Breast epithelium (tissue), 4 donors: ENCODE results near the gene BCL2. TPM values are rescaled to one million over a fixed set of nuclear protein-coding genes. Genes with fewer than 3 reads are reported as not detected.
A peak's percentile ranks its signal among the peaks of the same experiment; 100 is the strongest.
"Not testable (repeated sequence)": the region's sequence is repeated elsewhere in the genome, so short reads cannot be mapped to it uniquely, and the experiment has no call there.

ENCODE experiments used
- DNase-seq, 2 donors: peaks; one replicate each; pipeline ENCODE4 v3.0.0-alpha.2; 2019; ENCODE audit warnings: low spot score in 2 of 2
- H3K27ac ChIP-seq, 2 donors: fragments of 200-600 bp; sonication (generic) in 1 of 2; one replicate each; pipeline ENCODE4 v1.5.1; 2016 to 2019; ENCODE audit warnings: mild to moderate bottlenecking in 1 of 2
- H3K27me3 ChIP-seq, 2 donors: fragments of 200-600 bp; sonication (generic) in 1 of 2; one replicate each; pipeline versions ENCODE4 v1.5.1 to v1.6.0; 2017 to 2019; ENCODE audit warnings: control low read depth in 1 of 2, mild to moderate bottlenecking in 1 of 2
- H3K36me3 ChIP-seq: fragments of 200-600 bp; one replicate; pipeline ENCODE4 v1.5.1; 2019
- H3K4me1 ChIP-seq, 2 donors: fragments of 200-600 bp; sonication (generic); one replicate each; pipeline ENCODE4 v1.5.1; 2016 to 2019; ENCODE audit warnings: control low read depth in 1 of 2
- H3K4me3 ChIP-seq, 3 donors: fragments of 200-600 bp; sonication (generic); 1 replicate in 2 of 3; 2 replicates in 1 of 3; pipeline ENCODE4 v1.5.1; 2016 to 2019; ENCODE audit warnings: mild to moderate bottlenecking in 3 of 3, moderate library complexity in 2 of 3
- H3K9me3 ChIP-seq, 2 donors: fragments of 200-600 bp; sonication (generic) in 1 of 2; one replicate each; pipeline ENCODE4 v1.5.1; 2016 to 2019; ENCODE audit warnings: control low read depth in 1 of 2
- POLR2A ChIP-seq: fragments of 450-650 bp; IDR thresholded peaks from one replicate; pipeline ENCODE4 v1.6.1; 2016; ENCODE audit warnings: antibody characterized with exemption, mild to moderate bottlenecking, moderate library complexity
- POLR2AphosphoS5 ChIP-seq, 3 donors: sonication (generic); formaldehyde crosslinking; IDR thresholded peaks; one replicate each; pipeline ENCODE4 v1.6.1; 2017; ENCODE audit warnings: antibody characterized with exemption in 3 of 3
- intact Hi-C: fragments of 100-400 bp; cut with DNase I; formaldehyde crosslinking; loops from one replicate; pipeline ENCODE4 v1.15.1; 2023; ENCODE audit warnings: low total_unique reads
- total RNA-seq, 3 donors: library from RNA; depleted of rRNA; stranded (reverse); fragments of >200 nt; gene quantifications; one replicate each; pipeline ENCODE4 v1.1.0, GENCODE V29; 2016
- TF ChIP-seq, protein P1 (sequence below), 3 donors: fragments of 450-650 bp; IDR thresholded peaks; one replicate each; pipeline ENCODE4 v1.5.1; 2016 to 2017; ENCODE audit warnings: antibody characterized with exemption in 3 of 3, mild to moderate bottlenecking in 3 of 3, moderate library complexity in 3 of 3

The BCL2 gene
- total RNA-seq, 3 donors from 2014 or later, result 41.3 to 82.5 (median 43.6) TPM

DNA sequence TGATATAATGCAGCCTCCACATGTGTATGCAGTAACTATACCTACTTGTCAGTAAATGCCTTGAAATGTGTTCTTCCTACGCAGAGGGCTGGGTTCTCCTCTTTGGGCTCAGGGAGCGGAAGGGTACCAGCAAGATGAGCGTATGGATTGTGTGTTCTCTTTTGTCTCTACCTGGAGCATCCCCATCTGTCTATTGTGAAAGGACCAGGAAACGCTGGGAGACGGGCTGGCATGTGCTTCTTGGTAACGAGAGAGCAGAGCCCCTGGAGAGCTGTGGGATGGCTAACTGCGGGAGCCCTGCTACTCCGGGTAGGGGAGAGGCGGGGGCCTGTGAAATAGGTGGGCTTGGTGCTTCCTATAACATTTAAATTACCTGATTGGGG lies 80.9 kb downstream of the BCL2 start:
- no peaks in the 10 kb centered on the region for H3K27me3 ChIP-seq
- H3K36me3 ChIP-seq, result no peaks in the 10 kb centered on the region
- peak overlapping the region in 1 of 3 donors; percentile 47 for H3K4me3 ChIP-seq
- DNase-seq, result no peak
- peaks cover 13 to 15% of the 10 kb centered on the region in 2 donors for H3K4me1 ChIP-seq
- no peaks in the 10 kb centered on the region for H3K9me3 ChIP-seq
- no peak for TF ChIP-seq POLR2A
- TF ChIP-seq, protein P1, sequence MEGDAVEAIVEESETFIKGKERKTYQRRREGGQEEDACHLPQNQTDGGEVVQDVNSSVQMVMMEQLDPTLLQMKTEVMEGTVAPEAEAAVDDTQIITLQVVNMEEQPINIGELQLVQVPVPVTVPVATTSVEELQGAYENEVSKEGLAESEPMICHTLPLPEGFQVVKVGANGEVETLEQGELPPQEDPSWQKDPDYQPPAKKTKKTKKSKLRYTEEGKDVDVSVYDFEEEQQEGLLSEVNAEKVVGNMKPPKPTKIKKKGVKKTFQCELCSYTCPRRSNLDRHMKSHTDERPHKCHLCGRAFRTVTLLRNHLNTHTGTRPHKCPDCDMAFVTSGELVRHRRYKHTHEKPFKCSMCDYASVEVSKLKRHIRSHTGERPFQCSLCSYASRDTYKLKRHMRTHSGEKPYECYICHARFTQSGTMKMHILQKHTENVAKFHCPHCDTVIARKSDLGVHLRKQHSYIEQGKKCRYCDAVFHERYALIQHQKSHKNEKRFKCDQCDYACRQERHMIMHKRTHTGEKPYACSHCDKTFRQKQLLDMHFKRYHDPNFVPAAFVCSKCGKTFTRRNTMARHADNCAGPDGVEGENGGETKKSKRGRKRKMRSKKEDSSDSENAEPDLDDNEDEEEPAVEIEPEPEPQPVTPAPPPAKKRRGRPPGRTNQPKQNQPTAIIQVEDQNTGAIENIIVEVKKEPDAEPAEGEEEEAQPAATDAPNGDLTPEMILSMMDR (IDR thresholded peaks at IDR 0.05), result no peak
- TF ChIP-seq POLR2AphosphoS5 (IDR thresholded peaks at IDR 0.05), result no peak
- intact Hi-C loops, result no loop called here
- peak overlapping the region; percentile 93 to 94 for H3K27ac ChIP-seq

- H3K4me1 ChIP-seq, result peaks cover 13 to 15% of the 10 kb centered on the region in 2 donors
- peak overlapping the region in 1 of 3 donors; percentile 47 for H3K4me3 ChIP-seq
- H3K36me3 ChIP-seq, result no peaks in the 10 kb centered on the region
- no peaks in the 10 kb centered on the region for H3K27me3 ChIP-seq
- TF ChIP-seq POLR2AphosphoS5 (IDR thresholded peaks at IDR 0.05) (peak in 2 of 3 donors; percentile 22 to 59), POLR2A (no peak)
- H3K27ac ChIP-seq, result peak overlapping the region; percentile 93 to 94
- peak in 1 of 2 donors; percentile 83 for DNase-seq
- H3K9me3 ChIP-seq, result no peaks in the 10 kb centered on the region
- intact Hi-C loops, result no loop called here
Observed at GRCh38 chr18:63237881-63238692, 81.5 kb downstream of the BCL2 start.

DNA sequence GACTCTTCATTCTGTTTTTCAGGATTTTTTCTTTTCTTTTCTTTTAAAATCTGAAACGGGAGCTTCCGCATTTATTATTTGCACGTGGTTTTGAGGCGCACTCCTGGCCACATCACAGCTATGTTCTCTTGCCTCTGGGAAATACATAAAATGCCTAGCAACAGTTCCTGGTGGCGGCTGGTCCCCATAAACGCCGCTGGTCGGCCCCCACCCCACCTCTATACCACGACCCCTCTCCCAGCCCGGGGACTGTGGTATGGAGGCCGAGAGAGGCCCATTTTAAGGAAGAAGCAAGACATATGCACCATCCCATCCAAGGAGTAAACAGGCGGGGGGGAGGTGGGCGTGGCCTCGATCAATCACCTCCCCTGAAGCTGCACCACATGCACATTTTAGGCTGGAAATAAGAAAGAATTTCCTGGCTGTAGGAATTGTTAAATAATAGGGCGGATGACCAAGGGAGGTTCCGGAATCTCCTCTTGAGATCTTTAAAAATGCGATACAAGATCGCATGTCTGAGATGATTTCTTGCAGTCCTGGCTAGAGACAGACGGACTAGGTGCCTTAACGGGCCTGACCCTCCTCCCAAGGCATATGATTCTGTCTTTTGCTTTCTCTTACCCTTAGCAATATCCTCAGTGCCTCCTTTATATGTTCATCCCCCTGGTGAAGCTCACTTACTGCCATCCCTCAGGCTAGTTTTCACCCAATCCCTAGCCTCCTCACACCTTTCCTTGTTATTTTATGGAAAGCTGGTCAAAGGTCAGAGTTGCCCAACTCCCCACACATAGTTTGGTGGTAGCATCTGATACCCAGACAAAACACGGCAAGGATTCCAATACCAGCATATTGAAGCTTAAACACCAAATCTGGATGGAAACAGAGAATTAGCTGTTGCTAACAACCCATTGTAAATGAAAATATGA lies 82.4 kb downstream of the BCL2 start:
- no peak for DNase-seq
- H3K9me3 ChIP-seq, result no peaks in the 10 kb centered on the region
- H3K4me3 ChIP-seq, result peak overlapping the region; percentile 14 to 47 (median 18)
- no peaks in the 10 kb centered on the region for H3K36me3 ChIP-seq
- intact Hi-C loops, result no loop called here
- H3K27me3 ChIP-seq, result no peaks in the 10 kb centered on the region
- peak overlapping the region; percentile 93 to 94 for H3K27ac ChIP-seq
- TF ChIP-seq, protein P1 (IDR thresholded peaks at IDR 0.05), result no peak
- TF ChIP-seq POLR2AphosphoS5 (IDR thresholded peaks at IDR 0.05), result peak in 1 of 3 donors; percentile 6
- peaks cover 13 to 15% of the 10 kb centered on the region in 2 donors for H3K4me1 ChIP-seq

DNA sequence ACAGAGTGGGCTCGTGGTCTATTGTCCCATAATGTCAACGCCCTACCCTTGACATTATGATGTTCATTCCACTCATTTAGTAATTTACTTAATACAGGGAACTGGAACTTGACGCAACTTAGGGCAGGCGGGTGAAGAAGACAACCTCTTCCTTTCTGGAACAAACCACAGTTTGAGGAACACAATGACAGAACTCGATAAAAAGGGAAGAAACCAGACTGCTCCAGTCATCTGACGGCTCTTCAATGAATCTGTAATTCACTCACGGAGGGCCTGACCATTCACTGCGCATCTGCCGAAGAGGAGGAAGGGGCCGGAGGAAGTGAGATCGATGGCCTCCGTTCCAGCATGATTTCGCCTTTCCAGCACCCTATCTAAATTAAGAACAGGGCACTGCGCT lies 83.2 kb downstream of the BCL2 start:
- no peak for DNase-seq
- intact Hi-C loops, result no loop called here
- Histone ChIP-seq H3K27ac (peak overlapping the region; percentile 93 to 94), H3K36me3 (no peaks in the 10 kb centered on the region), H3K27me3 (no peaks in the 10 kb centered on the region), H3K4me3 (peak overlapping the region; percentile 14 to 47 (median 18)), H3K4me1 (peaks cover 13% of the 10 kb centered on the region in 2 donors), H3K9me3 (no peaks in the 10 kb centered on the region)
- TF ChIP-seq POLR2AphosphoS5 (IDR thresholded peaks at IDR 0.05), result no peak
- TF ChIP-seq POLR2A, result no peak
- TF ChIP-seq, protein P1 (IDR thresholded peaks at IDR 0.05), result no peak

DNA sequence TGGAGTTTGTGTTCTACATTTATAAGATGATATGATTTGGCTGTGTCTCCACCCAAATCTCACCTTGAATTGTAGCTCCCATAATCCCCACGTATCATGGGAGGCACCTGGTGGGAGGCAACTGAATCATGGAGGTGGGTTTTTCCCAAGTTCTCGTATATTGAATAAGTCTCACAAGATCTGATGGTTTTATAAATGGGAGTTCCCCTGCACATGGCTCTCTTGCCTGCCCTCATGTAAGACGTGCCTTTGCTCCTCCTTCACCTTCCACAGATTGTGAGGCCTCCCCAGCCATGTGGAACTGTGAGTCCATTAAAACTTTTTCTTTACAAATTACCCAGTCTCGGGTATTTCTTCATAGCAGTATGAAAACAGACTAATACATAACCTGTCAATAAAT lies 83.6 kb downstream of the BCL2 start:
- H3K4me3 ChIP-seq, H3K27me3 ChIP-seq, H3K36me3 ChIP-seq, H3K9me3 ChIP-seq, DNase-seq, intact Hi-C loops: not testable (repeated sequence)
- H3K27ac ChIP-seq, result peak overlapping the region; percentile 93 to 94
- peaks cover 9 to 13% of the 10 kb centered on the region in 2 donors for H3K4me1 ChIP-seq
